SH-SY5Y (cell line): Measurements from ENCODE around the gene CAMTA1.

Source experiments
- GATA2 ChIP-seq: IDR thresholded peaks from 2 replicates; pipeline ENCODE4 v1.6.1; 2011; ENCODE audit warnings: mild to moderate bottlenecking, low read depth, low read length
- GATA3 ChIP-seq: IDR thresholded peaks from 2 replicates; pipeline ENCODE4 v1.6.1; 2011; ENCODE audit warnings: low read depth, mild to moderate bottlenecking, low read length, moderate library complexity

- TF ChIP-seq GATA2: no peak
- no peak for TF ChIP-seq GATA3
Measured at GRCh38 chr1:7390604-7391000, 605.3 kb downstream of the CAMTA1 start.
